ENCODE data around the gene MT1B. TPM values are rescaled to one million over a fixed set of nuclear protein-coding genes. Genes with fewer than 3 reads are reported as not detected.

MT1B gene
- total and polyA plus RNA-seq, 2 of the 13 experiments (the other 11 are each of a cell fraction or from before 2014, with no cell fraction given): 0.89 TPM; not detected in 1

- Histone ChIP-seq H3K27me3 (ENCODE audit: control insufficient read depth in 1 of 2, insufficient read depth in 2 of 2, low read length in 2 of 2) (no peaks in the 10 kb centered on the region), H3K9me3 (ENCODE audit: low read length) (peaks cover 10% of the 10 kb centered on the region), H2AFZ (ENCODE audit: low read length) (no peak overlapping the region), H3K36me3 (replicated peaks in 1 of 2; ENCODE audit: control insufficient read depth in 1 of 2, insufficient read depth in 2 of 2, low read length in 2 of 2) (no peaks in the 10 kb centered on the region), H3K79me2 (ENCODE audit: insufficient read depth, low read length) (no peaks in the 10 kb centered on the region), H3K4me3 (replicated peaks in 1 of 3; ENCODE audit: insufficient read depth in 1 of 3, low read depth in 2 of 3, low read length in 3 of 3) (no peak overlapping the region), H3K4me2 (ENCODE audit: low read depth, low read length) (no peak overlapping the region), H3K4me1 (ENCODE audit: insufficient read depth, low read length) (peaks cover 30% of the 10 kb centered on the region), H3K9ac (ENCODE audit: insufficient read depth, low read depth, low read length) (no peak overlapping the region), H4K20me1 (ENCODE audit: insufficient read depth, low read length) (no peaks in the 10 kb centered on the region), H3K27ac (ENCODE audit: extremely low read length, insufficient read depth, low read length) (no peak overlapping the region)
- ATAC-seq (peak; percentile 66), DNase-seq (ENCODE audit: low spot score) (no peak), FAIRE-seq (no peak)
- ChIA-PET POLR2A (no interaction called here), CTCF (ENCODE audit: low intra/inter-chr PET ratio, low total read pairs) (no interaction called here)
- TF ChIP-seq RORA (CRISPR knock-in tag; IDR thresholded peaks at IDR 0.05) (no peak), ELF1 (CRISPR knock-in tag; IDR thresholded peaks at IDR 0.05) (no peak)
- in situ Hi-C loops (cut with HindIII; ENCODE audit: extremely low pct_ligation_motif_present, low pct_unique_long_range_greater_than_20kb) (no loop called here), intact Hi-C loops (cut with micrococcal nuclease; ENCODE audit: unreplicated experiment) (no loop called here)
- BruUV-seq (replicated peaks): no TSS peak
- WGBS (ENCODE audit: low lambda C conversion rate): 0% methylated on average over 1 of the region's 1 CpG
Measured at GRCh38 chr16:56688762-56689161, 37.1 kb downstream of the MT1B start.

DNA sequence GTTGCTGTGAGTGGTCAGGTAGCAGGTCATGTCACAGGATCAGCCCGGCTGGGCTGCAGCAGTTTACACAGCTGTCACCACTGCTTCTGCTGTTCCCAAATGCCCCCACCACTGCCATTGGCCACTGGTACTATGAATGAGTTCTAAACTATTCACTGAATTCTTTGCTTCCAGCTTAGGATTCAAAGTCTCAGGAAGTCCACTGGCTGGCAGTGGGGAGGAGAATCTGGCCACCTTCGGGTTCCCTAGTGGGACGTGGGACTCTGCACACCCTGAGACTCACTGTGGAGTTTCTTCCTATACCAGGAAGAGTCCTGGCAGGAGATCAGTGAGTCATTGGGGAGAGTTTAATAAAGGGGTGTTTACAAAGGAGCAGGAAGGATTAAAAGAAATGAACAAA lies 37.5 kb downstream of the MT1B start:
- 3% methylated on average over 3 of the region's 3 CpGs for WGBS (ENCODE audit: low lambda C conversion rate)
- DNase-seq (ENCODE audit: low spot score): no peak
- CTCF ChIA-PET (ENCODE audit: low intra/inter-chr PET ratio, low total read pairs): no interaction called here
- no peak for TF ChIP-seq ESRRA (CRISPR knock-in tag; IDR thresholded peaks at IDR 0.05; ENCODE audit: low read depth)
- TF ChIP-seq ETV5 (CRISPR knock-in tag; IDR thresholded peaks at IDR 0.05; ENCODE audit: borderline replicate concordance): no peak; the same call in 1 of the 2 replicates
- no peak for TF ChIP-seq NCOA1 (CRISPR knock-in tag; IDR thresholded peaks at IDR 0.05)
- no peak for TF ChIP-seq ZNF136 (CRISPR knock-in tag; IDR thresholded peaks at IDR 0.05; ENCODE audit: low read depth)
- TF ChIP-seq GATA4 (IDR thresholded peaks at IDR 0.05; ENCODE audit: borderline replicate concordance, low read depth): no peak
- TF ChIP-seq, protein P1, sequence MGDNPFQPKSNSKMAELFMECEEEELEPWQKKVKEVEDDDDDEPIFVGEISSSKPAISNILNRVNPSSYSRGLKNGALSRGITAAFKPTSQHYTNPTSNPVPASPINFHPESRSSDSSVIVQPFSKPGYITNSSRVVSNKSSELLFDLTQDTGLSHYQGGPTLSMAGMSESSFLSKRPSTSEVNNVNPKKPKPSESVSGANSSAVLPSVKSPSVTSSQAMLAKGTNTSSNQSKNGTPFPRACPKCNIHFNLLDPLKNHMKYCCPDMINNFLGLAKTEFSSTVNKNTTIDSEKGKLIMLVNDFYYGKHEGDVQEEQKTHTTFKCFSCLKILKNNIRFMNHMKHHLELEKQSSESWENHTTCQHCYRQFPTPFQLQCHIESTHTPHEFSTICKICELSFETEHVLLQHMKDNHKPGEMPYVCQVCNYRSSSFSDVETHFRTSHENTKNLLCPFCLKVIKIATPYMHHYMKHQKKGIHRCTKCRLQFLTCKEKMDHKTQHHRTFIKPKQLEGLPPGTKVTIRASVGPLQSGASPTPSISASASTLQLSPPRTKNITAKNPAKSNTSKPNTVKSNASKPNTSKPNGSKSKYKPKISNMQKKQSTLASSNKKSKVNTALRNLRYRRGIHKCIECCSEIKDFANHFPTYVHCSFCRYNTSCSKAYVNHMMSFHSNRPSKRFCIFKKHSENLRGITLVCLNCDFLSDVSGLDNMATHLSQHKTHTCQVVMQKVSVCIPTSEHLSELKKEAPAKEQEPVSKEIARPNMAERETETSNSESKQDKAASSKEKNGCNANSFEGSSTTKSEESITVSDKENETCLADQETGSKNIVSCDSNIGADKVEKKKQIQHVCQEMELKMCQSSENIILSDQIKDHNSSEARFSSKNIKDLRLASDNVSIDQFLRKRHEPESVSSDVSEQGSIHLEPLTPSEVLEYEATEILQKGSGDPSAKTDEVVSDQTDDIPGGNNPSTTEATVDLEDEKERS (CRISPR knock-in tag; IDR thresholded peaks at IDR 0.05): no peak
- TF ChIP-seq SP4 (CRISPR knock-in tag; IDR thresholded peaks at IDR 0.05): no peak
- 0 out of 2 replicates have a peak, but pooled peaks have one; percentile 16 for TF ChIP-seq TBX2 (CRISPR knock-in tag; IDR thresholded peaks at IDR 0.05; ENCODE audit: borderline replicate concordance)
- TF ChIP-seq NR1H2 (CRISPR knock-in tag; IDR thresholded peaks at IDR 0.05; ENCODE audit: borderline replicate concordance, low read depth): no peak
- TF ChIP-seq SAP130 (CRISPR knock-in tag; IDR thresholded peaks at IDR 0.05; ENCODE audit: low read depth): peak; percentile 32; the same call in 1 of the 2 replicates
- no peak for TF ChIP-seq ZNF549 (CRISPR knock-in tag; IDR thresholded peaks at IDR 0.05)
- TF ChIP-seq ZNF333 (CRISPR knock-in tag; IDR thresholded peaks at IDR 0.05; ENCODE audit: borderline replicate concordance): no peak
- TF ChIP-seq, protein P2, sequence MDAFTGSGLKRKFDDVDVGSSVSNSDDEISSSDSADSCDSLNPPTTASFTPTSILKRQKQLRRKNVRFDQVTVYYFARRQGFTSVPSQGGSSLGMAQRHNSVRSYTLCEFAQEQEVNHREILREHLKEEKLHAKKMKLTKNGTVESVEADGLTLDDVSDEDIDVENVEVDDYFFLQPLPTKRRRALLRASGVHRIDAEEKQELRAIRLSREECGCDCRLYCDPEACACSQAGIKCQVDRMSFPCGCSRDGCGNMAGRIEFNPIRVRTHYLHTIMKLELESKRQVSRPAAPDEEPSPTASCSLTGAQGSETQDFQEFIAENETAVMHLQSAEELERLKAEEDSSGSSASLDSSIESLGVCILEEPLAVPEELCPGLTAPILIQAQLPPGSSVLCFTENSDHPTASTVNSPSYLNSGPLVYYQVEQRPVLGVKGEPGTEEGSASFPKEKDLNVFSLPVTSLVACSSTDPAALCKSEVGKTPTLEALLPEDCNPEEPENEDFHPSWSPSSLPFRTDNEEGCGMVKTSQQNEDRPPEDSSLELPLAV (CRISPR knock-in tag; conservative IDR thresholded peaks at IDR 0.05; ENCODE audit: low read depth): no peak

More for the DNA sequence above, 37.5 kb downstream of the MT1B start:
- intact Hi-C loops (cut with micrococcal nuclease; ENCODE audit: unreplicated experiment): no loop called here
- H3K9ac ChIP-seq (ENCODE audit: insufficient read depth, low read depth, low read length): no peak overlapping the region
- POLR2A ChIA-PET: no interaction called here
- no TSS peak for BruUV-seq (replicated peaks)
- H2AFZ ChIP-seq (ENCODE audit: low read length): no peak overlapping the region
- in situ Hi-C loops (cut with HindIII; ENCODE audit: extremely low pct_ligation_motif_present, low pct_unique_long_range_greater_than_20kb): no loop called here
- H3K79me2 ChIP-seq (ENCODE audit: insufficient read depth, low read length): no peaks in the 10 kb centered on the region
- no peaks in the 10 kb centered on the region for H3K27me3 ChIP-seq (ENCODE audit: control insufficient read depth in 1 of 2, insufficient read depth in 2 of 2, low read length in 2 of 2)
- H3K9me3 ChIP-seq (ENCODE audit: low read length): peaks cover 10% of the 10 kb centered on the region
- H3K4me3 ChIP-seq (replicated peaks in 1 of 3; ENCODE audit: insufficient read depth in 1 of 3, low read depth in 2 of 3, low read length in 3 of 3): no peak overlapping the region
- H3K27ac ChIP-seq (ENCODE audit: extremely low read length, insufficient read depth, low read length): no peak overlapping the region
- H4K20me1 ChIP-seq (ENCODE audit: insufficient read depth, low read length): no peaks in the 10 kb centered on the region
- FAIRE-seq (no peak), ATAC-seq (peak; percentile 66)
- no peak overlapping the region for H3K4me2 ChIP-seq (ENCODE audit: low read depth, low read length)
- peaks cover 26% of the 10 kb centered on the region for H3K4me1 ChIP-seq (ENCODE audit: insufficient read depth, low read length)
- H3K36me3 ChIP-seq (replicated peaks in 1 of 2; ENCODE audit: control insufficient read depth in 1 of 2, insufficient read depth in 2 of 2, low read length in 2 of 2): no peaks in the 10 kb centered on the region
